Adrenal gland (tissue), 5 donors: ENCODE results near the gene MSMP.

Source experiments
- CTCF ChIP-seq, 6 experiments: fragments of 450-650 bp in 4 of 6; fragments of 200-600 bp in 2 of 6; sonication (generic) in 1 of 6; IDR thresholded peaks; 1 replicate in 5 of 6; 2 replicates in 1 of 6; pipeline versions ENCODE4 v1.5.1 to v1.8.0; 2016 to 2021; ENCODE audit warnings: antibody characterized with exemption in 6 of 6, mild to moderate bottlenecking in 2 of 6, moderate library complexity in 1 of 6
- POLR2A ChIP-seq, 2 donors: fragments of 450-650 bp; IDR thresholded peaks; one replicate each; pipeline ENCODE4 v1.6.1; 2017; ENCODE audit warnings: antibody characterized with exemption in 2 of 2, mild to moderate bottlenecking in 2 of 2, moderate library complexity in 1 of 2
- donor health status: DM: no; HTN: no; CAD: no.

- no peak for TF ChIP-seq CTCF (IDR thresholded peaks at IDR 0.05)
- TF ChIP-seq POLR2A (IDR thresholded peaks at IDR 0.05), result peak in 1 of 2 donors; percentile 60
Measured at GRCh38 chr9:35748858-35749514, 5.1 kb downstream of the MSMP start, which contains the start of the genes GBA2 and RGP1.
